Measurements from ENCODE around the gene ATN1. TPM values are rescaled to one million over a fixed set of nuclear protein-coding genes. Genes with fewer than 3 reads are reported as not detected.

Gene ATN1
- total RNA-seq, 1 donor from 2014 or later = 118 TPM

GRCh38 chr12:6965026-6965661 lies 37.4 kb downstream of the ATN1 start:
- Mint-ChIP-seq H3K36me3 (ENCODE audit: low read depth) (peaks cover 15% of the 10 kb centered on the region), H3K27ac (ENCODE audit: unreplicated experiment) (peak overlapping the region; percentile 43), H3K4me1 (peaks cover 33% of the 10 kb centered on the region), H3K4me3 (peak overlapping the region; percentile 87), H3K9me3 (no peaks in the 10 kb centered on the region), H3K27me3 (ENCODE audit: low read depth) (no peaks in the 10 kb centered on the region)
- TF ChIP-seq CTCF (conservative IDR thresholded peaks at IDR 0.05) = peak; percentile 99
- peak; percentile 84 for DNase-seq (ENCODE audit: low read depth, low spot score)

- Mint-ChIP-seq H3K9me3 (no peaks in the 10 kb centered on the region), H3K27ac (ENCODE audit: unreplicated experiment) (no peak overlapping the region), H3K4me1 (peaks cover 36% of the 10 kb centered on the region), H3K4me3 (peak overlapping the region; percentile 87), H3K27me3 (ENCODE audit: low read depth) (no peaks in the 10 kb centered on the region), H3K36me3 (ENCODE audit: low read depth) (peaks cover 15% of the 10 kb centered on the region)
- no peak for DNase-seq (ENCODE audit: low read depth, low spot score)
- no peak for TF ChIP-seq CTCF (conservative IDR thresholded peaks at IDR 0.05)
These were observed 38.0 kb downstream of the ATN1 start for GRCh38 chr12:6965714-6966113.

GRCh38 chr12:6966351-6966750 lies 38.6 kb downstream of the ATN1 start:
- H3K36me3 Mint-ChIP-seq (ENCODE audit: low read depth) = peaks cover 17% of the 10 kb centered on the region
- DNase-seq (ENCODE audit: low read depth, low spot score) = no peak
- H3K4me1 Mint-ChIP-seq = peaks cover 36% of the 10 kb centered on the region
- no peaks in the 10 kb centered on the region for H3K27me3 Mint-ChIP-seq (ENCODE audit: low read depth)
- no peak for TF ChIP-seq CTCF (conservative IDR thresholded peaks at IDR 0.05)
- no peak overlapping the region for H3K27ac Mint-ChIP-seq (ENCODE audit: unreplicated experiment)
- H3K4me3 Mint-ChIP-seq = peak overlapping the region; percentile 78
- H3K9me3 Mint-ChIP-seq = no peaks in the 10 kb centered on the region

GRCh38 chr12:6967651-6968100 lies 39.9 kb downstream of the ATN1 start:
- H3K27ac Mint-ChIP-seq (ENCODE audit: unreplicated experiment) = no peak overlapping the region
- DNase-seq (ENCODE audit: low read depth, low spot score) = no peak
- H3K4me3 Mint-ChIP-seq = peak overlapping the region; percentile 62
- peaks cover 37% of the 10 kb centered on the region for H3K4me1 Mint-ChIP-seq
- no peaks in the 10 kb centered on the region for H3K27me3 Mint-ChIP-seq (ENCODE audit: low read depth)
- no peaks in the 10 kb centered on the region for H3K9me3 Mint-ChIP-seq
- peaks cover 17% of the 10 kb centered on the region for H3K36me3 Mint-ChIP-seq (ENCODE audit: low read depth)
- TF ChIP-seq CTCF (conservative IDR thresholded peaks at IDR 0.05) = no peak

GRCh38 chr12:6968426-6968825 lies 40.7 kb downstream of the ATN1 start:
- peak overlapping the region; percentile 99 for H3K4me3 Mint-ChIP-seq
- peaks cover 17% of the 10 kb centered on the region for H3K36me3 Mint-ChIP-seq (ENCODE audit: low read depth)
- no peaks in the 10 kb centered on the region for H3K9me3 Mint-ChIP-seq
- H3K27me3 Mint-ChIP-seq (ENCODE audit: low read depth) = no peaks in the 10 kb centered on the region
- no peak overlapping the region for H3K27ac Mint-ChIP-seq (ENCODE audit: unreplicated experiment)
- no peak for TF ChIP-seq CTCF (conservative IDR thresholded peaks at IDR 0.05)
- H3K4me1 Mint-ChIP-seq = peaks cover 37% of the 10 kb centered on the region
- no peak for DNase-seq (ENCODE audit: low read depth, low spot score)
